Endothelial cell of umbilical vein (primary cell): ENCODE results near the gene SRL. TPM values are rescaled to one million over a fixed set of nuclear protein-coding genes. Genes with fewer than 3 reads are reported as not detected.

Experiments used
- BruUV-seq: library from RNA; stranded (reverse); fragments of 400-500 nt; replicated peaks from 2 replicates; lab custom pipeline; 2021; lab: Mats Ljungman, UMichigan
- CTCF ChIA-PET: fragments of 300-600, 350-600 bp; sonication (Branson Sonifier 250); formaldehyde crosslinking; loops from one replicate; lab custom pipeline; 2021; ENCODE audit warnings: antibody characterized with exemption, inconsistent platforms; lab: Charles Lee
- POLR2A ChIA-PET: fragments of 300-600, 350-600 bp; sonication (Branson Sonifier 250); formaldehyde crosslinking; loops from one replicate; lab custom pipeline; 2021; ENCODE audit warnings: antibody characterized with exemption, inconsistent platforms; lab: Charles Lee
- DNase-seq: peaks from one replicate; pipeline ENCODE4 v3.0.0-alpha.2; 2011; ENCODE audit warnings: low read depth, low spot score
- FAIRE-seq: peaks from 2 replicates; lab custom pipeline; 2011; peaks lifted over from hg19 to GRCh38; lab: Jason Lieb, UNC
- H2AFZ ChIP-seq: 2 replicates; pipeline ENCODE4 v1.6.0; 2012; ENCODE audit warnings: low read depth, low read length, control low read depth, inconsistent platforms
- H3K27ac ChIP-seq: 2 replicates; pipeline ENCODE4 v1.5.1; 2011; ENCODE audit warnings: low read depth, mild to moderate bottlenecking, control low read depth, low read length, moderate library complexity; ENCODE audit not compliant: insufficient read depth
- H3K27me3 ChIP-seq, 2 experiments: 2 replicates each; pipeline versions ENCODE4 v1.6.0 to v1.6.1; 2011; ENCODE audit warnings: low read length in 2 of 2, mixed read lengths in 1 of 2; ENCODE audit not compliant: control insufficient read depth in 2 of 2, insufficient read depth in 2 of 2
- H3K36me3 ChIP-seq, 2 experiments: 2 replicates in 1 of 2; 3 replicates in 1 of 2; pipeline ENCODE4 v1.5.1; 2011; ENCODE audit warnings: low read length in 2 of 2, mild to moderate bottlenecking in 1 of 2, moderate library complexity in 1 of 2; ENCODE audit not compliant: control insufficient read depth in 2 of 2, insufficient read depth in 2 of 2; ENCODE audit errors: extremely low read depth in 1 of 2
- H3K4me1 ChIP-seq: 3 replicates; pipeline ENCODE4 v1.5.1; 2011; ENCODE audit warnings: mild to moderate bottlenecking, low read length; ENCODE audit not compliant: control insufficient read depth, insufficient read depth; ENCODE audit errors: extremely low read depth
- H3K4me2 ChIP-seq: 2 replicates; pipeline ENCODE4 v1.6.1; 2011; ENCODE audit warnings: low read length, control low read depth, mixed read lengths; ENCODE audit not compliant: insufficient read depth
- H3K4me3 ChIP-seq, 3 experiments: fragments of 200-600 bp in 1 of 3; sonication (generic), shearing (Covaris generic) in 1 of 3; replicated peaks in 1 of 3; 2 replicates each; pipeline ENCODE4 v1.5.1; 2011 to 2016; ENCODE audit warnings: control low read depth in 3 of 3, low read length in 3 of 3, mild to moderate bottlenecking in 2 of 3, inconsistent platforms in 1 of 3, low read depth in 1 of 3, moderate library complexity in 1 of 3; ENCODE audit not compliant: insufficient read depth in 1 of 3
- H3K79me2 ChIP-seq: 2 replicates; pipeline ENCODE4 v1.6.0; 2012; ENCODE audit warnings: low read length, inconsistent platforms; ENCODE audit not compliant: control insufficient read depth, insufficient read depth
- H3K9ac ChIP-seq: replicated peaks from 2 replicates; pipeline ENCODE3; 2011; ENCODE audit warnings: low read length, control low read depth; ENCODE audit not compliant: insufficient read depth; ENCODE audit errors: extremely low read depth
- H3K9me1 ChIP-seq: replicated peaks from 3 replicates; pipeline ENCODE4 v1.6.0; 2011; ENCODE audit warnings: mild to moderate bottlenecking, low read length; ENCODE audit not compliant: control insufficient read depth, insufficient read depth; ENCODE audit errors: extremely low read depth
- H3K9me3 ChIP-seq: replicated peaks from 2 replicates; pipeline ENCODE4 v1.5.1; 2012; ENCODE audit warnings: low read length, inconsistent platforms; ENCODE audit not compliant: control insufficient read depth, insufficient read depth
- H4K20me1 ChIP-seq: replicated peaks from 2 replicates; pipeline ENCODE3; 2011; ENCODE audit warnings: mild to moderate bottlenecking, low read length; ENCODE audit not compliant: control insufficient read depth, insufficient read depth; ENCODE audit errors: extremely low read depth
- CTCF ChIP-seq, 2 donors: IDR thresholded peaks; 1 replicate in 1 of 2; 2 replicates in 1 of 2; pipeline ENCODE4 v1.5.1; 2011; ENCODE audit warnings: low read length in 2 of 2, mild to moderate bottlenecking in 2 of 2, moderate library complexity in 2 of 2, control low read depth in 1 of 2, inconsistent platforms in 1 of 2, low read depth in 1 of 2; ENCODE audit not compliant: insufficient read depth in 1 of 2; ENCODE audit errors: extremely low read depth in 1 of 2
- EZH2 ChIP-seq: IDR thresholded peaks from 2 replicates; pipeline ENCODE4 v1.6.1; 2012; ENCODE audit warnings: borderline replicate concordance, low read depth, mild to moderate bottlenecking, moderate library complexity, low read length, inconsistent platforms; ENCODE audit not compliant: severe bottlenecking
- FOS ChIP-seq: IDR thresholded peaks from 2 replicates; pipeline ENCODE4 v1.6.1; 2011; ENCODE audit warnings: mild to moderate bottlenecking, low read length, moderate library complexity, borderline replicate concordance; ENCODE audit not compliant: insufficient read depth
- GATA2 ChIP-seq: IDR thresholded peaks from 2 replicates; pipeline ENCODE4 v1.7.0; 2011; ENCODE audit warnings: low read depth, mild to moderate bottlenecking, moderate library complexity, mixed read lengths, low read length; ENCODE audit not compliant: insufficient read length, insufficient read depth
- JUN ChIP-seq: IDR thresholded peaks from 2 replicates; pipeline ENCODE4 v1.6.1; 2011; ENCODE audit warnings: borderline replicate concordance, low read depth; ENCODE audit not compliant: insufficient read length, insufficient read depth
- MYC ChIP-seq: IDR thresholded peaks from one replicate; pipeline ENCODE4 v1.6.1; 2011; ENCODE audit warnings: mild to moderate bottlenecking, low read depth, low read length
- POLR2A ChIP-seq: IDR thresholded peaks from 2 replicates; pipeline ENCODE4 v1.6.1; 2012; ENCODE audit warnings: low read depth, mild to moderate bottlenecking, control low read depth, low read length
- POLR2AphosphoS5 ChIP-seq: IDR thresholded peaks from 2 replicates; pipeline ENCODE4 v1.6.1; 2012; ENCODE audit warnings: low read depth, mild to moderate bottlenecking, control low read depth, low read length, moderate library complexity; ENCODE audit not compliant: insufficient read depth
- dilution Hi-C: fragments of 300-500 bp; cut with MboI; formaldehyde crosslinking; loops from one replicate; pipeline ENCODE4 v1.15.0; 2019; ENCODE audit warnings: low sequenced_read_pairs; ENCODE audit not compliant: extremely low pct_ligation_motif_present
- intact Hi-C: fragments of 100-400 bp; cut with micrococcal nuclease; formaldehyde crosslinking; loops from one replicate; pipeline ENCODE4 v1.10.0; 2022
- polyA plus RNA-seq, 4 experiments: library from polyadenylated mRNA; depleted of rRNA in 3 of 4; stranded (reverse) in 3 of 4; unstranded in 1 of 4; fragments of >200 nt; gene quantifications; 2 replicates each; pipeline versions ENCODE4 v1.2.1 to v1.2.3, GENCODE V29; 2011 to 2012; ENCODE audit warnings: missing spikeins in 1 of 4
- total RNA-seq: library from RNA; stranded (reverse); gene quantifications from 2 replicates; pipeline ENCODE4 v1.2.3, GENCODE V29; 2021
- TF ChIP-seq, protein P1 (sequence below): IDR thresholded peaks from 2 replicates; pipeline ENCODE4 v1.6.1; 2011; ENCODE audit not compliant: insufficient read depth, insufficient read length

SRL gene
- total and polyA plus RNA-seq, 2 donors (not counting 3 experiments of a cell fraction or from before 2014, with no cell fraction given) = 0.21 to 0.29 TPM

- no peak for TF ChIP-seq JUN
- TF ChIP-seq FOS = no peak
- TF ChIP-seq CTCF (IDR thresholded peaks at IDR 0.05; ENCODE audit: extremely low read depth in 1 of 2, insufficient read depth in 1 of 2, low read depth in 1 of 2, low read length in 2 of 2) = no peak
- no peak for TF ChIP-seq POLR2A
- no peak for TF ChIP-seq GATA2
- no peak for TF ChIP-seq POLR2AphosphoS5
- no peak for TF ChIP-seq EZH2
- TF ChIP-seq MYC = no peak
- TF ChIP-seq, protein P1, sequence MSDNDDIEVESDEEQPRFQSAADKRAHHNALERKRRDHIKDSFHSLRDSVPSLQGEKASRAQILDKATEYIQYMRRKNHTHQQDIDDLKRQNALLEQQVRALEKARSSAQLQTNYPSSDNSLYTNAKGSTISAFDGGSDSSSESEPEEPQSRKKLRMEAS = no peak
- POLR2A ChIA-PET = no interaction called here
- H3K79me2 ChIP-seq = no peaks in the 10 kb centered on the region
- FAIRE-seq (no peak), DNase-seq (no peak)
- no peak overlapping the region for H3K4me3 ChIP-seq
- no peaks in the 10 kb centered on the region for H3K9me1 ChIP-seq
- dilution Hi-C loops = no loop called here
- intact Hi-C loops = no loop called here
- no peaks in the 10 kb centered on the region for H3K9me3 ChIP-seq
- no peak overlapping the region for H2AFZ ChIP-seq
- H4K20me1 ChIP-seq = no peaks in the 10 kb centered on the region
- H3K4me1 ChIP-seq = no peaks in the 10 kb centered on the region
- CTCF ChIA-PET = no interaction called here
- no peaks in the 10 kb centered on the region for H3K36me3 ChIP-seq
- H3K4me2 ChIP-seq = no peak overlapping the region
- no peak overlapping the region for H3K9ac ChIP-seq
- no peaks in the 10 kb centered on the region for H3K27me3 ChIP-seq
- no TSS peak for BruUV-seq
- no peak overlapping the region for H3K27ac ChIP-seq
Measured at GRCh38 chr16:4220358-4220757, 21.5 kb downstream of the SRL start.
